GM18870 (cell line): ENCODE measurements around the gene PCOLCE2.
A peak's percentile ranks its signal among the peaks of the same experiment; 100 is the strongest.

Experiments
- ATAC-seq: cut with Tn5 transposase; IDR thresholded peaks from one replicate; pipeline ENCODE4 v1.9.1; 2021; ENCODE audit warnings: moderate library complexity; ENCODE audit not compliant: unreplicated experiment

PCOLCE2 gene

GRCh38 chr3:142888481-142889211, at the start of gene PCOLCE2:
TSS of gene PCOLCE2 (minus strand) at chr3:142889083. CDS start at chr3:142888896, 187 bp downstream.
- no peak for ATAC-seq

GRCh38 chr3:142935963-142936362, 47.1 kb upstream of the PCOLCE2 start:
- no peak for ATAC-seq

- no peak for ATAC-seq
These were observed 46.0 kb upstream of the PCOLCE2 start for GRCh38 chr3:142934887-142935269.

- ATAC-seq = no peak
These were observed 45.4 kb upstream of the PCOLCE2 start for GRCh38 chr3:142934128-142934886.

- ATAC-seq = no peak
These were observed 42.3 kb upstream of the PCOLCE2 start for GRCh38 chr3:142931222-142931621.

GRCh38 chr3:142930463-142930862, 41.6 kb upstream of the PCOLCE2 start:
- no peak for ATAC-seq

GRCh38 chr3:142929890-142930289, 41.0 kb upstream of the PCOLCE2 start:
- no peak for ATAC-seq

GRCh38 chr3:142929109-142929508, 40.2 kb upstream of the PCOLCE2 start:
- ATAC-seq = no peak

GRCh38 chr3:142926368-142926944, 37.6 kb upstream of the PCOLCE2 start:
- ATAC-seq = no peak

GRCh38 chr3:142925140-142925539, 36.3 kb upstream of the PCOLCE2 start:
- ATAC-seq = no peak

GRCh38 chr3:142923694-142924093, 34.8 kb upstream of the PCOLCE2 start:
- no peak for ATAC-seq

GRCh38 chr3:142916605-142917004, 27.7 kb upstream of the PCOLCE2 start:
- no peak for ATAC-seq

GRCh38 chr3:142915636-142916035, 26.8 kb upstream of the PCOLCE2 start:
- ATAC-seq = no peak

- ATAC-seq = no peak
These were observed 25.5 kb upstream of the PCOLCE2 start for GRCh38 chr3:142914286-142914811.

GRCh38 chr3:142913432-142913831, 24.5 kb upstream of the PCOLCE2 start:
- no peak for ATAC-seq

- no peak for ATAC-seq
These were observed 23.7 kb upstream of the PCOLCE2 start for GRCh38 chr3:142912402-142913172.

GRCh38 chr3:142910280-142910679, 21.4 kb upstream of the PCOLCE2 start:
- no peak for ATAC-seq

GRCh38 chr3:142909282-142909681, 20.4 kb upstream of the PCOLCE2 start:
- no peak for ATAC-seq

- ATAC-seq = no peak
These were observed 19.1 kb upstream of the PCOLCE2 start for GRCh38 chr3:142907996-142908395.

- peak; percentile 58 for ATAC-seq
These were observed 16.0 kb upstream of the PCOLCE2 start for GRCh38 chr3:142904639-142905436.
